IgD-negative memory B cell (primary cell): ENCODE measurements around the gene PDSS2. TPM values are rescaled to one million over a fixed set of nuclear protein-coding genes. Genes with fewer than 3 reads are reported as not detected.
"Not testable (repeated sequence)": the region's sequence is repeated elsewhere in the genome, so short reads cannot be mapped to it uniquely, and the experiment has no call there.

Experiments
- H3K27ac Mint-ChIP-seq, 3 donors: one replicate each; pipeline ENCODE4 v1.8.0; 2020 to 2022; ENCODE audit warnings: mild to moderate bottlenecking in 3 of 3, mixed read lengths in 3 of 3, moderate library complexity in 1 of 3
- H3K27me3 Mint-ChIP-seq: one replicate; pipeline ENCODE4 v1.8.0; 2021; ENCODE audit warnings: mixed read lengths
- H3K36me3 Mint-ChIP-seq: one replicate; pipeline ENCODE4 v1.8.0; 2020; ENCODE audit warnings: mild to moderate bottlenecking, mixed read lengths
- H3K4me1 Mint-ChIP-seq, 3 donors: one replicate each; pipeline ENCODE4 v1.8.0; 2020 to 2022; ENCODE audit warnings: mixed read lengths in 3 of 3, mild to moderate bottlenecking in 1 of 3
- H3K4me3 Mint-ChIP-seq, 4 donors: one replicate each; pipeline ENCODE4 v1.8.0; 2020 to 2022; ENCODE audit warnings: mild to moderate bottlenecking in 4 of 4, mixed read lengths in 4 of 4, moderate library complexity in 3 of 4
- H3K9me3 Mint-ChIP-seq, 3 donors: one replicate each; pipeline ENCODE4 v1.8.0; 2020 to 2021; ENCODE audit warnings: mixed read lengths in 3 of 3, mild to moderate bottlenecking in 1 of 3
- polyA plus RNA-seq: library from polyadenylated mRNA; unstranded; fragments of 300-500 nt; fragmentation: Illumina TruSeq; gene quantifications from one replicate; pipeline ENCODE4 v1.2.3, GENCODE V29; 2021

PDSS2 gene
- polyA plus RNA-seq, 1 donor from 2014 or later, result 15.7 TPM

DNA sequence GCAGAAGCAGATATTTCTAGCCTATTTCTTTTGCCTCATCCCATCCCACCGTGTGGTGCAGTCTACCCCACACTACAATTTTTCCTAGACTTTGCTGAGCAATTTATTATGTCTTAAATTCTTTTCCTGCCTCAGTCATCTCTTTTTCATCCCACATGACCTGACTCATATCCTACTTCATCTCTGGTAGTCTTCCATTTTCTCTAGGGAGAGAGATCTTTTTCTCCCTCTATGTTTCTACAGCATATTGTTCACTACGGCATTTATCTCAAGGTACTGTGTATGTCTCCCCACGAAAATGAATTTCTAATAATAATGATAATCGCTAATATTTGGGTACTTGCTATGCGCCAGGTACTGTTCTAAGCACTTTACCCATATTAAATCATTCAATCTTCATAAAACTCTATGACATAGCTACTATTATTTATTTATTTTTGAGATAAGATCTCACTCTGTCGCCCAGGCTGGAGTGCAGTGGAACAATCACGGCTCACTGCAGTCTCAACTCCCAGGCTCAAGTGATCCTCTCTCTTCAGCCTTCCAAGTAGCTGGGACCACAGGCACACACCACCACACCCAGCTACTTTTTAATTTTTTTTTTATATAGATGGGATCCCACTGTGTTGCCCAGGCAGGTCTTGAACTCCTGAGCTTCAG, 15.6 kb downstream of the PDSS2 start:
- no peak overlapping the region for H3K27ac Mint-ChIP-seq
- no peaks in the 10 kb centered on the region for H3K27me3 Mint-ChIP-seq
- peaks cover 0 to 9% (median 5%) of the 10 kb centered on the region in 3 donors for H3K4me1 Mint-ChIP-seq
- H3K36me3 Mint-ChIP-seq, result peaks cover 8% of the 10 kb centered on the region
- H3K9me3 Mint-ChIP-seq, result peaks cover 5 to 18% (median 15%) of the 10 kb centered on the region in 3 donors
- no peak overlapping the region for H3K4me3 Mint-ChIP-seq

- peaks cover 1 to 12% (median 11%) of the 10 kb centered on the region in 3 donors for H3K9me3 Mint-ChIP-seq
- no peaks in the 10 kb centered on the region for H3K27me3 Mint-ChIP-seq
- no peak overlapping the region for H3K4me3 Mint-ChIP-seq
Observed at GRCh38 chr6:107442938-107443607, 16.3 kb downstream of the PDSS2 start.

DNA sequence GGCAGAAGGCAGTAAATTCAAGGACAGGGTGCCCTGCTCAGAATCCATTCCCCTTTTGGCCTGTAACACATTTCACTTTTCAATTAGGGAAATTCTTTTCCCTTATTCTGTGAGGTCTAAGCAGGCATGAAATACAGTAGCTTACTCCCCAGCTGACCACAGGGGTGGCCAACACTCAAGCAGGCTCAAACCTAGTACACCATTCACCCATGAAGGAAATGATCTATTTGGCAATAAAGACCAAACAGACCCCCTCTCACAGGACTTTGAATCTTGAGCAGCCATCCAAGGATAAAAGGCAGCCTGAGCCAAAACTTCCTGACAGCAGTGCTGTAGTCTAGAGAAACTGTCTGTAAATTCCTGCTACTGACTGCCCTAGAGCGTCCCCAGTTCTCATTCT, 17.7 kb downstream of the PDSS2 start:
- no peaks in the 10 kb centered on the region for H3K27me3 Mint-ChIP-seq
- peaks cover 6% of the 10 kb centered on the region for H3K36me3 Mint-ChIP-seq
- H3K9me3 Mint-ChIP-seq, result peaks cover 0 to 6% (median 3%) of the 10 kb centered on the region in 3 donors
- H3K4me1 Mint-ChIP-seq, result peaks cover 2 to 11% (median 4%) of the 10 kb centered on the region in 3 donors
- no peak overlapping the region for H3K4me3 Mint-ChIP-seq
- peak overlapping the region in 1 of 3 donors; percentile 13 for H3K27ac Mint-ChIP-seq

More at GRCh38 chr6:107442938-107443607, 16.3 kb downstream of the PDSS2 start:
- H3K27ac Mint-ChIP-seq, result no peak overlapping the region
- H3K36me3 Mint-ChIP-seq, result peaks cover 6% of the 10 kb centered on the region
- H3K4me1 Mint-ChIP-seq, result peaks cover 0 to 9% (median 2%) of the 10 kb centered on the region in 3 donors

GRCh38 chr6:107440936-107441335, 18.4 kb downstream of the PDSS2 start:
- Mint-ChIP-seq H3K4me1 (peaks cover 2 to 11% (median 7%) of the 10 kb centered on the region in 3 donors), H3K9me3 (peaks cover 0 to 5% (median 3%) of the 10 kb centered on the region in 3 donors), H3K36me3 (peaks cover 6% of the 10 kb centered on the region), H3K4me3 (no peak overlapping the region), H3K27me3 (no peaks in the 10 kb centered on the region), H3K27ac (no peak overlapping the region)

DNA sequence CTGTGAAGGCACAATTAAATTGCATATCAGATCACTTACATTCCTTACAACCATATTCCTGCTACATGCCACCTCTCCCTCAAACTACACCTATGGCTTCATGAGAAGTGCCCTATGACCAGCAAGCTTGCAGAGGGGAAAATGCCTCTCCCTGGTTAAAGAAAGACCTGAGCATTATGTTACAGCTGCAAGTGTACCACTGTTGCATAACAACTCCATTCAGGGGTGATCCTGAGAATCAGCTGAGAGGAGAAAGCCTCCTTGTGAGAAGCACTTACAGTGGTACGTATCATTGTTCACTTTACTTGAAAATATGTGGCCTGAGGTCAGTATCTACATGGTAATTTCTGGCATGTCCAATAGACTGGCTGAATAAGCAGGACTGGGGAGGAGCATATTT, 20.0 kb downstream of the PDSS2 start:
- peaks cover 2 to 11% (median 8%) of the 10 kb centered on the region in 3 donors for H3K4me1 Mint-ChIP-seq
- no peaks in the 10 kb centered on the region for H3K27me3 Mint-ChIP-seq
- no peak overlapping the region for H3K4me3 Mint-ChIP-seq
- H3K36me3 Mint-ChIP-seq, result peaks cover 8% of the 10 kb centered on the region
- H3K27ac Mint-ChIP-seq, result no peak overlapping the region
- H3K9me3 Mint-ChIP-seq, result peaks cover 0 to 5% (median 0%) of the 10 kb centered on the region in 3 donors

- H3K4me1 Mint-ChIP-seq, result peaks cover 4 to 16% (median 12%) of the 10 kb centered on the region in 3 donors
- peaks cover 0 to 13% (median 0%) of the 10 kb centered on the region in 3 donors for H3K9me3 Mint-ChIP-seq
- H3K4me3 Mint-ChIP-seq, result peak overlapping the region in 1 of 4 donors; percentile 43
- H3K27me3 Mint-ChIP-seq, result no peaks in the 10 kb centered on the region
- H3K27ac Mint-ChIP-seq, result no peak overlapping the region
- H3K36me3 Mint-ChIP-seq, result peaks cover 11% of the 10 kb centered on the region
Observed at GRCh38 chr6:107437691-107438090, 21.7 kb downstream of the PDSS2 start.

- Mint-ChIP-seq H3K27ac (no peak overlapping the region), H3K9me3 (peaks cover 0 to 9% (median 0%) of the 10 kb centered on the region in 3 donors), H3K4me3 (no peak overlapping the region), H3K27me3 (no peaks in the 10 kb centered on the region), H3K4me1 (peaks cover 4 to 16% (median 7%) of the 10 kb centered on the region in 3 donors), H3K36me3 (peaks cover 11% of the 10 kb centered on the region)
Observed at GRCh38 chr6:107436881-107437280, 22.5 kb downstream of the PDSS2 start.

- Mint-ChIP-seq H3K9me3 (peaks cover 0 to 9% (median 0%) of the 10 kb centered on the region in 3 donors), H3K4me3 (no peak overlapping the region), H3K36me3 (peaks cover 11% of the 10 kb centered on the region), H3K27ac (no peak overlapping the region), H3K27me3 (no peaks in the 10 kb centered on the region), H3K4me1 (peaks cover 4 to 16% (median 7%) of the 10 kb centered on the region in 3 donors)
Observed at GRCh38 chr6:107435798-107436197, 23.6 kb downstream of the PDSS2 start.

DNA sequence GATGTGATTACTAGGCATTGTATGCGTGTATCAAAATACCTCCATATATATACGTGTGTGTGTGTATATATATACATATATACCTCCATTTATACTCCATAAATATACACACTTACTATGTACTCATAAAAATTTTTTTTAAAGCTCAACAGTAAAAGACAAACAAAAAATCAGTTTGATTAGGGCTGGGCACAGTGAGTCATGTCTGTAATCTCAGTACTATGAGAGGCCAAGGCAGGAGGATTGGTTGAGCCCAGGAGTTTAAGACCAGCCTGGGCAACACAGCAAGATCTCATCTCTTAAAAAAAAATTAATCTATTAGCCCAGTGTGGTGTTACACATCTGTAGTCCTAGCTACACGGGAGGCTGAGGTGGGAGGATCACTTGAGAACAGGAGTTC, 24.6 kb downstream of the PDSS2 start:
- H3K36me3 Mint-ChIP-seq, result peaks cover 11% of the 10 kb centered on the region
- H3K9me3 Mint-ChIP-seq, result peaks cover 0 to 9% (median 0%) of the 10 kb centered on the region in 3 donors
- peak overlapping the region in 1 of 4 donors; percentile 69 for H3K4me3 Mint-ChIP-seq
- H3K27ac Mint-ChIP-seq, result no peak overlapping the region
- peaks cover 5 to 16% (median 6%) of the 10 kb centered on the region in 3 donors for H3K4me1 Mint-ChIP-seq
- H3K27me3 Mint-ChIP-seq, result no peaks in the 10 kb centered on the region

DNA sequence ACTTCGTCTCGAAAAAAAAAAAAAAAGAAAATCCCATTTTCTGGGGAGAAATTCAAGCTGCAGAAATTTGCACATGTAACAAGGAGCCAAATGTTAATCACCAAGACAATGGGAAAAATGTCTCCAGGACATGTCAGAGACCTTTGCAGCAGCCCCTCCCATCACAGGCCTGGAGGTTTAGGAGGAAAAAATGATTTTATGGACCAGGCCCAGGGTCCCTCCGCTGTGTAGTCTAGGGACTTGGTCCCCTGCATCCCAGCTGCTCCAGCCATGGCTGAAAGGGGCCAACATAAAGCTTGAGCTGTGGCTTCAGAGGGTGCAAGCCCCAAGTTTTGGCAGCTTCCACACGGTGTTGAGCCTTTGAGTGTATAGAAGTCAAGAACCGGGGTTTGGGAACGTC, 33.4 kb downstream of the PDSS2 start:
- peaks cover 0 to 10% (median 9%) of the 10 kb centered on the region in 3 donors for H3K4me1 Mint-ChIP-seq
- not testable (repeated sequence) for H3K27ac Mint-ChIP-seq, H3K4me3 Mint-ChIP-seq, H3K27me3 Mint-ChIP-seq
- H3K36me3 Mint-ChIP-seq, result peaks cover 10% of the 10 kb centered on the region
- peaks cover 0 to 13% (median 9%) of the 10 kb centered on the region in 3 donors for H3K9me3 Mint-ChIP-seq

- Mint-ChIP-seq H3K27me3 (no peaks in the 10 kb centered on the region), H3K36me3 (peaks cover 10% of the 10 kb centered on the region), H3K4me3 (no peak overlapping the region), H3K27ac (peak overlapping the region in 1 of 3 donors; percentile 35), H3K4me1 (peaks cover 4 to 21% (median 15%) of the 10 kb centered on the region in 3 donors), H3K9me3 (peaks cover 0 to 13% (median 9%) of the 10 kb centered on the region in 3 donors)
Observed at GRCh38 chr6:107423474-107423990, 35.8 kb downstream of the PDSS2 start.

DNA sequence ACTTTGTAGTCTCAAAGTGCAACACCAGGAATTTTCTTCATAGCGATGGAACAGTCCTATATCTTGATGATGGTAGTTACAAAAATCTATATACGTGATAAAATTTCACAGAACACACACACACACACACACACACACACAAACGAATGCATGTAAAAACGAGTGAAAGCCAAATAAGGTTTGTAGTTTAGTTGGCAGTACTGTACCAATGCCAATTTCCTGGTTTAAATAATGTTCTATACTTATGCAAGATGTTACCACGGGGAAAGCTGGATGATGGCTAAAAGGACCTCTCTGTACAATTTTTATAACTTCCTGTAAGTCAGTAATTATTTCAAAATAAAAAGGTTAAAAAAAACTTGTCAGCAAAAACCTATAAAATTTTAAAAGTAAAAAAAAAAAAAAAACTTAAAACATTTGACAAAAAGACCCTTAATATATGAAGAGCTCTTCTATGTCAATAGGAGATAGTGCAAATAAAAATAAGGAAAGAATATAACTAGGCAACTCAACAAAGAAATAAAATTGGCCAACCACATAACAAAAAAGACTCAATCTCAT, 37.6 kb downstream of the PDSS2 start:
- Mint-ChIP-seq H3K4me1 (peaks cover 4 to 24% (median 18%) of the 10 kb centered on the region in 3 donors), H3K4me3 (no peak overlapping the region), H3K27ac (no peak overlapping the region), H3K27me3 (no peaks in the 10 kb centered on the region), H3K9me3 (peaks cover 0 to 9% (median 7%) of the 10 kb centered on the region in 3 donors), H3K36me3 (peaks cover 5% of the 10 kb centered on the region)

GRCh38 chr6:107419733-107420132, 39.6 kb downstream of the PDSS2 start:
- Mint-ChIP-seq H3K27me3 (no peaks in the 10 kb centered on the region), H3K4me1 (peaks cover 4 to 24% (median 18%) of the 10 kb centered on the region in 3 donors), H3K27ac (no peak overlapping the region), H3K9me3 (peaks cover 0 to 1% (median 0%) of the 10 kb centered on the region in 3 donors), H3K4me3 (peak overlapping the region in 1 of 4 donors; percentile 56), H3K36me3 (peaks cover 3% of the 10 kb centered on the region)

GRCh38 chr6:107418118-107418517, 41.2 kb downstream of the PDSS2 start:
- H3K27ac Mint-ChIP-seq, result peak overlapping the region in 1 of 3 donors; percentile 72

GRCh38 chr6:107416145-107416544, 43.2 kb downstream of the PDSS2 start:
- H3K4me3 Mint-ChIP-seq, result no peak overlapping the region
- peaks cover 3% of the 10 kb centered on the region for H3K36me3 Mint-ChIP-seq
- H3K4me1 Mint-ChIP-seq, result peaks cover 4 to 18% (median 11%) of the 10 kb centered on the region in 3 donors
- H3K9me3 Mint-ChIP-seq, result peaks cover 0 to 1% (median 0%) of the 10 kb centered on the region in 3 donors
- no peak overlapping the region for H3K27ac Mint-ChIP-seq
- H3K27me3 Mint-ChIP-seq, result no peaks in the 10 kb centered on the region

More at GRCh38 chr6:107418118-107418517, 41.2 kb downstream of the PDSS2 start:
- Mint-ChIP-seq H3K27me3 (no peaks in the 10 kb centered on the region), H3K9me3 (peaks cover 0 to 1% (median 0%) of the 10 kb centered on the region in 3 donors), H3K4me1 (peaks cover 4 to 20% (median 14%) of the 10 kb centered on the region in 3 donors), H3K4me3 (peak overlapping the region in 1 of 4 donors; percentile 67), H3K36me3 (peaks cover 3% of the 10 kb centered on the region)
